Colonic mucosa (tissue), 4 donors: ENCODE data around the gene ATP8B4. TPM values are rescaled to one million over a fixed set of nuclear protein-coding genes. Genes with fewer than 3 reads are reported as not detected.

ENCODE experiments used
- DNase-seq: peaks from one replicate; pipeline ENCODE4 v3.0.0-alpha.2; 2020
- H3K27ac ChIP-seq: fragments of 200-600 bp; one replicate; pipeline ENCODE4 v1.8.0; 2021
- H3K27me3 ChIP-seq: fragments of 200-600 bp; one replicate; pipeline ENCODE4 v1.8.0; 2021
- H3K36me3 ChIP-seq: fragments of 200-600 bp; one replicate; pipeline ENCODE4 v1.8.0; 2021
- H3K4me1 ChIP-seq: fragments of 200-600 bp; one replicate; pipeline ENCODE4 v1.8.0; 2021; ENCODE audit warnings: mild to moderate bottlenecking
- H3K4me3 ChIP-seq: fragments of 200-600 bp; one replicate; pipeline ENCODE4 v1.8.0; 2021
- H3K9ac ChIP-seq, 2 donors: one replicate each; pipeline ENCODE4 v1.7.0; 2013; ENCODE audit warnings: control low read depth in 2 of 2, low read depth in 2 of 2, low read length in 2 of 2
- H3K9me3 ChIP-seq: fragments of 200-600 bp; one replicate; pipeline ENCODE4 v1.8.0; 2021
- CTCF ChIP-seq: fragments of 200-600 bp; IDR thresholded peaks from one replicate; pipeline ENCODE4 v1.8.0; 2022; ENCODE audit warnings: antibody characterized with exemption, mild to moderate bottlenecking
- intact Hi-C: fragments of 100-400 bp; cut with DNase I; formaldehyde crosslinking; loops from one replicate; pipeline ENCODE4 v1.14.1; 2022
- total RNA-seq, 2 donors: library from RNA; stranded (reverse); fragmentation: NEBNext Ultra II Directional in 1 of 2; extraction: Animal tissue kit (Norgen Biotek cat#: 25700) in 1 of 2; gene quantifications; one replicate each; pipeline ENCODE4 v1.2.1, GENCODE V29; 2021
- donor health status: healthy.
- donor health status: DM: no; HTN: no; CAD: no.
- donor health status: DM: no; HTN: no; CAD: no.

ATP8B4 gene
- total RNA-seq, 2 donors from 2014 or later, result 2.7 to 3.0 TPM

DNA sequence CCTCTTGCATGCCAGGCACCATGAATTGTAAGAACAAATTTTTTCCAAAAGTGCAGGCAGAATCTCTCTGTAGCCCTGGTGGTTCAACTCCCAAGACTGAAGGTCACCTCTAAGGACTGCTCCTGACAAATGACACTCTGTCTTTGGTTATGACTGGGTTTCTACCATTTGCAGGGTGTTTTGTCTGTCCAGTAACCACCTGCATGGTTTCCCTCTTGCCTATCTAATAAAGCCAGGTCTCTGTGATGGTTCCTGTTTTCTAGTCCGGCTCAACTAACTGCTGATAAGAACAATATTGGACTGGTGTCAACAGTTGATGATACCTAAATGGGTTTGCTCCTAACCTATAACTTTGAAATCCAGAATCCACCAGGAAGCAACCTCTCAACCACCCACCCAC is 43.7 kb downstream of the ATP8B4 start:
- Histone ChIP-seq H3K27me3 (no peaks in the 10 kb centered on the region), H3K27ac (no peak overlapping the region), H3K36me3 (no peaks in the 10 kb centered on the region), H3K4me3 (no peak overlapping the region), H3K9ac (no peak overlapping the region), H3K4me1 (no peaks in the 10 kb centered on the region), H3K9me3 (no peaks in the 10 kb centered on the region)
- no peak for TF ChIP-seq CTCF
- intact Hi-C loops, result no loop called here
- no peak for DNase-seq

GRCh38 chr15:50071551-50072258 is 47.3 kb downstream of the ATP8B4 start:
- intact Hi-C loops, result no loop called here
- DNase-seq, result no peak
- Histone ChIP-seq H3K27me3 (no peaks in the 10 kb centered on the region), H3K9ac (no peak overlapping the region), H3K4me3 (no peak overlapping the region), H3K27ac (no peak overlapping the region), H3K9me3 (no peaks in the 10 kb centered on the region), H3K4me1 (peaks cover 1% of the 10 kb centered on the region), H3K36me3 (no peaks in the 10 kb centered on the region)
- no peak for TF ChIP-seq CTCF

- H3K4me1 ChIP-seq, result peaks cover 4% of the 10 kb centered on the region
- no peak for TF ChIP-seq CTCF
- H3K27ac ChIP-seq, result peak overlapping the region; percentile 5
- intact Hi-C loops, result no loop called here
- no peak overlapping the region for H3K9ac ChIP-seq
- no peaks in the 10 kb centered on the region for H3K27me3 ChIP-seq
- H3K9me3 ChIP-seq, result no peaks in the 10 kb centered on the region
- DNase-seq, result no peak
- no peak overlapping the region for H3K4me3 ChIP-seq
- no peaks in the 10 kb centered on the region for H3K36me3 ChIP-seq
Measured at GRCh38 chr15:50068016-50068415, 51.0 kb downstream of the ATP8B4 start.

- H3K9ac ChIP-seq, result no peak overlapping the region
- DNase-seq, result no peak
- no peaks in the 10 kb centered on the region for H3K27me3 ChIP-seq
- intact Hi-C loops, result no loop called here
- peaks cover 4% of the 10 kb centered on the region for H3K4me1 ChIP-seq
- TF ChIP-seq CTCF, result no peak
- H3K9me3 ChIP-seq, result no peaks in the 10 kb centered on the region
- H3K4me3 ChIP-seq, result no peak overlapping the region
- no peak overlapping the region for H3K27ac ChIP-seq
- H3K36me3 ChIP-seq, result no peaks in the 10 kb centered on the region
Measured at GRCh38 chr15:50067254-50067653, 51.8 kb downstream of the ATP8B4 start.

DNA sequence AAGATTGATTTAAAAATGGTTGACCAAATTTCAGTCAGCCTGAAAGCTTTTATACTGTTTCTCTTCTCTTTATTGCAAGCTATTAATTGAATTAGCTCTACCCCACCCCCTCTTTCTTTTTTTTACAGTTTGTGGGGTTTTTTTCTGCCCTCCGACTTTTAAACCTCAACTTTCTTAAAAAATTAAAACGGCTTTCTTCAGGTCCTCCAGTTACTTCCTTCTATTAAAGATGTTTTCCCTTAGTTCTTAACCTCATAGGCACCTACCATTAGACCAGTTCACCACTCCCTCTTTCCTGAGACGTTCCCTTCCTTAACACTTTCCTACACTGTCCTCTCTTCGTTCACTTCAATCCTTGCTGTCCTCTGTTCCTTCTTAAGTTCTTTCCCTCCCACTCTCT is 52.4 kb downstream of the ATP8B4 start:
- Histone ChIP-seq H3K4me1 (peaks cover 4% of the 10 kb centered on the region), H3K9ac (no peak overlapping the region), H3K4me3 (no peak overlapping the region), H3K27me3 (no peaks in the 10 kb centered on the region), H3K9me3 (no peaks in the 10 kb centered on the region), H3K27ac (no peak overlapping the region), H3K36me3 (no peaks in the 10 kb centered on the region)
- no peak for DNase-seq
- intact Hi-C loops, result no loop called here
- TF ChIP-seq CTCF, result no peak
